ENCODE measurements around the gene CCDC137. TPM values are rescaled to one million over a fixed set of nuclear protein-coding genes. Genes with fewer than 3 reads are reported as not detected.

Gene CCDC137
- total and polyA plus RNA-seq, 2 of the 13 experiments (the other 11 are each of a cell fraction or from before 2014, with no cell fraction given) = 14.6 to 39.1 TPM

DNA sequence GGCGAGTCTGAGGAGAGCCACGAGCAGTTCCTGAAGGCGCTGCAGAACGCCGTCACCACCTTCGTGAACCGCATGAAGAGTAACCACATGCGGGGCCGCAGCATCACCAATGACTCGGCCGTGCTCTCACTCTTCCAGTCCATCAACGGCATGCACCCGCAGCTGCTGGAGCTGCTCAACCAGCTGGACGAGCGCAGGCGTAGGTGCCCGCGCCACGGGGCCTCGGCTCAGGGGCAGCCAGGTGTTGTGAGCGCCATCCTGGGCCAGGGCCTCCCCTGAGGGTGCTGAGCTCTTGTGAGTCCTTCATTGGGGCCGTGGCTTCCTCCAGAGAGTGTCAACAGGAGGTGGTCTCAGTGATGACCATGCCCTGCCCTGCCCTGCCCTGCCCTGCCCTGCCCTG is 29.3 kb downstream of the CCDC137 start (continued):
- TF ChIP-seq CSRNP2 (CRISPR knock-in tag; conservative IDR thresholded peaks at IDR 0.05; ENCODE audit: low read depth) = no peak
- 0 out of 4 replicates have a peak, but pooled peaks of 1 of the 2 experiments have one; percentile 39 for TF ChIP-seq POLR2A (IDR thresholded peaks at IDR 0.05; ENCODE audit: insufficient read depth in 1 of 2, low read depth in 2 of 2, low read length in 2 of 2)
- 0 out of 2 replicates have a peak, but pooled peaks have one; percentile 25 for TF ChIP-seq ZNF589 (CRISPR knock-in tag; conservative IDR thresholded peaks at IDR 0.05)
- no peak for TF ChIP-seq RARA (CRISPR knock-in tag; IDR thresholded peaks at IDR 0.05)
- TF ChIP-seq, protein P1, sequence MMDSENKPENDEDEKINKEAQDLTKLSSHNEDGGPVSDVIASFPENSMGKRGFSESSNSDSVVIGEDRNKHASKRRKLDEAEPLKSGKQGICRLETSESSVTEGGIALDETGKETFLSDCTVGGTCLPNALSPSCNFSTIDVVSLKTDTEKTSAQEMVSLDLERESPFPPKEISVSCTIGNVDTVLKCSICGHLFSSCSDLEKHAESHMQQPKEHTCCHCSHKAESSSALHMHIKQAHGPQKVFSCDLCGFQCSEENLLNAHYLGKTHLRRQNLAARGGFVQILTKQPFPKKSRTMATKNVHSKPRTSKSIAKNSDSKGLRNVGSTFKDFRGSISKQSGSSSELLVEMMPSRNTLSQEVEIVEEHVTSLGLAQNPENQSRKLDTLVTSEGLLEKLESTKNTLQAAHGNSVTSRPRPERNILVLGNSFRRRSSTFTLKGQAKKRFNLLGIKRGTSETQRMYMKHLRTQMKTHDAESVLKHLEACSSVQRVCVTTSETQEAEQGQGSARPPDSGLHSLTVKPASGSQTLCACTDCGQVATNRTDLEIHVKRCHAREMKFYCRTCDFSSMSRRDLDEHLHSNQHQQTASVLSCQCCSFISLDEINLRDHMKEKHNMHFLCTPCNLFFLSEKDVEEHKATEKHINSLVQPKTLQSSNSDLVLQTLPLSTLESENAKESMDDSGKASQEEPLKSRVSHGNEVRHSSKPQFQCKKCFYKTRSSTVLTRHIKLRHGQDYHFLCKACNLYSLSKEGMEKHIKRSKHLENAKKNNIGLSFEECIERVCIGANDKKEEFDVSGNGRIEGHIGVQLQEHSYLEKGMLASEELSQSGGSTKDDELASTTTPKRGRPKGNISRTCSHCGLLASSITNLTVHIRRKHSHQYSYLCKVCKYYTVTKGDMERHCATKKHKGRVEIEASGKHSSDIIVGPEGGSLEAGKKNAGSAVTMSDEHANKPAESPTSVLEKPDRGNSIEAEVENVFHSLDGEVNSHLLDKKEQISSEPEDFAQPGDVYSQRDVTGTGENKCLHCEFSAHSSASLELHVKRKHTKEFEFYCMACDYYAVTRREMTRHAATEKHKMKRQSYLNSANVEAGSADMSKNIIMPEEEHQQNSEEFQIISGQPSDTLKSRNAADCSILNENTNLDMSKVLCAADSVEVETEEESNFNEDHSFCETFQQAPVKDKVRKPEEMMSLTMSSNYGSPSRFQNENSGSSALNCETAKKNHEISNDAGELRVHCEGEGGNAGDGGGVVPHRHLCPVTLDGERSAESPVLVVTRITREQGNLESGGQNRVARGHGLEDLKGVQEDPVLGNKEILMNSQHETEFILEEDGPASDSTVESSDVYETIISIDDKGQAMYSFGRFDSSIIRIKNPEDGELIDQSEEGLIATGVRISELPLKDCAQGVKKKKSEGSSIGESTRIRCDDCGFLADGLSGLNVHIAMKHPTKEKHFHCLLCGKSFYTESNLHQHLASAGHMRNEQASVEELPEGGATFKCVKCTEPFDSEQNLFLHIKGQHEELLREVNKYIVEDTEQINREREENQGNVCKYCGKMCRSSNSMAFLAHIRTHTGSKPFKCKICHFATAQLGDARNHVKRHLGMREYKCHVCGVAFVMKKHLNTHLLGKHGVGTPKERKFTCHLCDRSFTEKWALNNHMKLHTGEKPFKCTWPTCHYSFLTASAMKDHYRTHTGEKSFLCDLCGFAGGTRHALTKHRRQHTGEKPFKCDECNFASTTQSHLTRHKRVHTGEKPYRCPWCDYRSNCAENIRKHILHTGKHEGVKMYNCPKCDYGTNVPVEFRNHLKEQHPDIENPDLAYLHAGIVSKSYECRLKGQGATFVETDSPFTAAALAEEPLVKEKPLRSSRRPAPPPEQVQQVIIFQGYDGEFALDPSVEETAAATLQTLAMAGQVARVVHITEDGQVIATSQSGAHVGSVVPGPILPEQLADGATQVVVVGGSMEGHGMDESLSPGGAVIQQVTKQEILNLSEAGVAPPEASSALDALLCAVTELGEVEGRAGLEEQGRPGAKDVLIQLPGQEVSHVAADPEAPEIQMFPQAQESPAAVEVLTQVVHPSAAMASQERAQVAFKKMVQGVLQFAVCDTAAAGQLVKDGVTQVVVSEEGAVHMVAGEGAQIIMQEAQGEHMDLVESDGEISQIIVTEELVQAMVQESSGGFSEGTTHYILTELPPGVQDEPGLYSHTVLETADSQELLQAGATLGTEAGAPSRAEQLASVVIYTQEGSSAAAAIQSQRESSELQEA (CRISPR knock-in tag; IDR thresholded peaks at IDR 0.05; ENCODE audit: not compliant biosample characterization) = no peak
- TF ChIP-seq ZNF841 (CRISPR knock-in tag; IDR thresholded peaks at IDR 0.05; ENCODE audit: borderline replicate concordance) = no peak
- TF ChIP-seq, protein P2, sequence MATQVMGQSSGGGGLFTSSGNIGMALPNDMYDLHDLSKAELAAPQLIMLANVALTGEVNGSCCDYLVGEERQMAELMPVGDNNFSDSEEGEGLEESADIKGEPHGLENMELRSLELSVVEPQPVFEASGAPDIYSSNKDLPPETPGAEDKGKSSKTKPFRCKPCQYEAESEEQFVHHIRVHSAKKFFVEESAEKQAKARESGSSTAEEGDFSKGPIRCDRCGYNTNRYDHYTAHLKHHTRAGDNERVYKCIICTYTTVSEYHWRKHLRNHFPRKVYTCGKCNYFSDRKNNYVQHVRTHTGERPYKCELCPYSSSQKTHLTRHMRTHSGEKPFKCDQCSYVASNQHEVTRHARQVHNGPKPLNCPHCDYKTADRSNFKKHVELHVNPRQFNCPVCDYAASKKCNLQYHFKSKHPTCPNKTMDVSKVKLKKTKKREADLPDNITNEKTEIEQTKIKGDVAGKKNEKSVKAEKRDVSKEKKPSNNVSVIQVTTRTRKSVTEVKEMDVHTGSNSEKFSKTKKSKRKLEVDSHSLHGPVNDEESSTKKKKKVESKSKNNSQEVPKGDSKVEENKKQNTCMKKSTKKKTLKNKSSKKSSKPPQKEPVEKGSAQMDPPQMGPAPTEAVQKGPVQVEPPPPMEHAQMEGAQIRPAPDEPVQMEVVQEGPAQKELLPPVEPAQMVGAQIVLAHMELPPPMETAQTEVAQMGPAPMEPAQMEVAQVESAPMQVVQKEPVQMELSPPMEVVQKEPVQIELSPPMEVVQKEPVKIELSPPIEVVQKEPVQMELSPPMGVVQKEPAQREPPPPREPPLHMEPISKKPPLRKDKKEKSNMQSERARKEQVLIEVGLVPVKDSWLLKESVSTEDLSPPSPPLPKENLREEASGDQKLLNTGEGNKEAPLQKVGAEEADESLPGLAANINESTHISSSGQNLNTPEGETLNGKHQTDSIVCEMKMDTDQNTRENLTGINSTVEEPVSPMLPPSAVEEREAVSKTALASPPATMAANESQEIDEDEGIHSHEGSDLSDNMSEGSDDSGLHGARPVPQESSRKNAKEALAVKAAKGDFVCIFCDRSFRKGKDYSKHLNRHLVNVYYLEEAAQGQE (IDR thresholded peaks at IDR 0.05; ENCODE audit: borderline replicate concordance in 1 of 2, low read depth in 1 of 2, low read length in 2 of 2) = no peak
- peak; percentile 48 for TF ChIP-seq RBFOX2 (IDR thresholded peaks at IDR 0.05; ENCODE audit: low read depth, low read length)
- no peak for TF ChIP-seq SIX1 (CRISPR knock-in tag; IDR thresholded peaks at IDR 0.05; ENCODE audit: borderline replicate concordance)
- no peak for TF ChIP-seq KAT7 (CRISPR knock-in tag; IDR thresholded peaks at IDR 0.05; ENCODE audit: borderline replicate concordance)
- TF ChIP-seq AGO2 (optimal IDR thresholded peaks at IDR 0.05; ENCODE audit: low read depth, low read length) = peak; percentile 67
